Esophagus squamous epithelium (tissue), 5 donors: ENCODE results near the gene HNF4A. TPM values are rescaled to one million over a fixed set of nuclear protein-coding genes. Genes with fewer than 3 reads are reported as not detected.
"Not testable (repeated sequence)": the region's sequence is repeated elsewhere in the genome, so short reads cannot be mapped to it uniquely, and the experiment has no call there.

ENCODE experiments used
- DNase-seq: peaks from one replicate; lab custom pipeline; 2025; lab: John Stamatoyannopoulos, UW
- H3K27ac ChIP-seq, 4 donors: fragments of 200-600 bp; sonication (generic); one replicate each; pipeline ENCODE4 v1.5.1; 2016 to 2019; ENCODE audit warnings: mild to moderate bottlenecking in 1 of 4
- H3K27me3 ChIP-seq, 4 donors: fragments of 200-600 bp; sonication (generic); 1 replicate in 3 of 4; 2 replicates in 1 of 4; pipeline versions ENCODE4 v1.5.1 to v1.6.0; 2017 to 2021; ENCODE audit warnings: antibody characterized with exemption in 1 of 4
- H3K36me3 ChIP-seq, 3 donors: fragments of 200-600 bp; sonication (generic); one replicate each; pipeline ENCODE4 v1.5.1; 2016 to 2019
- H3K4me1 ChIP-seq, 3 donors: fragments of 200-600 bp; sonication (generic); one replicate each; pipeline ENCODE4 v1.5.1; 2017 to 2019
- H3K4me3 ChIP-seq, 4 donors: fragments of 200-600 bp; sonication (generic); 1 replicate in 3 of 4; 2 replicates in 1 of 4; pipeline ENCODE4 v1.5.1; 2016 to 2019; ENCODE audit warnings: mild to moderate bottlenecking in 2 of 4, moderate library complexity in 1 of 4
- H3K9me3 ChIP-seq, 3 donors: fragments of 200-600 bp; sonication (generic); one replicate each; pipeline ENCODE4 v1.5.1; 2016 to 2019
- POLR2A ChIP-seq, 4 donors: fragments of 450-650 bp; IDR thresholded peaks; one replicate each; pipeline ENCODE4 v1.6.1; 2017; ENCODE audit warnings: antibody characterized with exemption in 4 of 4, mild to moderate bottlenecking in 4 of 4, moderate library complexity in 3 of 4
- WGBS, 2 donors: methylation state at CpG; one replicate each; pipeline ENCODE4 v1.1.5; 2018; 5-methylcytosine and 5-hydroxymethylcytosine counted together
- intact Hi-C: fragments of 100-400 bp; cut with DNase I; formaldehyde crosslinking; loops from one replicate; pipeline ENCODE4 v1.15.0; 2022
- total RNA-seq, 4 donors: library from RNA; depleted of rRNA; stranded (reverse); fragments of >200 nt; gene quantifications; one replicate each; pipeline ENCODE4 v1.1.0, GENCODE V29; 2016
- TF ChIP-seq, protein P1 (sequence below), 6 experiments: fragments of 450-650 bp in 4 of 6; fragments of 200-600 bp in 2 of 6; sonication (generic) in 2 of 6; IDR thresholded peaks; one replicate each; pipeline ENCODE4 v1.5.1; 2016 to 2019; ENCODE audit warnings: antibody characterized with exemption in 6 of 6, mild to moderate bottlenecking in 4 of 6, moderate library complexity in 4 of 6
- donor health status: DM: yes; HTN: yes; CAD: no.

The HNF4A gene
- total RNA-seq, 4 donors from 2014 or later: not detected

DNA sequence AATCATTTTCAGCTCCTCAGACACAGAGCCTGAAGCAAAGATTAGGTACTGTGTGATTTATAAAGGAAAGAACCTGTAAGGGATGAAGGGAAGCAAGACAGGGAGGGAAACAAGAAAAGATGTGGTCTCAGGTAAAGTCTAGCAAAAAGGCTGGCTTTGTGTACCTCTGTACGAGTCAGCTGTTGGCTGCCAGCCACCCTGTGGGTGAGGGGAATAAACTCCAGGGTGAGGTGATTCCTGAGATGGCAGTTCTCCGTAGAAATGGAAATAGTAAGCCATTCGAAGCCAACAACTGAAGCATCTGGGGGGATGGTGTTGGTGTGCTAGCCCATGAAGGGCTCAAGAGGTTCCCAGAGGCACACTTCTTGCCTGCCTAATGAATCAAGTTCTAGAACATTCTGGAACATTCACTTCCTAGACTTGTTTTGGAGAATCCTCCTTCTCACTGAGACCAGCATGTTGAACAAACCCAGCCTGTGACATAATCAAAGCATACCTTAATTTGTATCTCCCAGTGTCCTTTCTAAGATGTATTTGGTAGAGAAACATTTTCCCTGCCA lies 109.6 kb downstream of the HNF4A start:
- Histone ChIP-seq H3K4me3 (no peak overlapping the region), H3K27ac (no peak overlapping the region), H3K4me1 (no peaks in the 10 kb centered on the region), H3K9me3 (no peaks in the 10 kb centered on the region), H3K36me3 (no peaks in the 10 kb centered on the region), H3K27me3 (no peaks in the 10 kb centered on the region)
- intact Hi-C loops: loop anchor here (10.0 kb wide), 2 partner anchors 70 to 250 kb away; partner anchors contain the start of gene OSER1
- DNase-seq: no peak
- 49 to 50% methylated on average over 3 of the region's 3 CpGs for WGBS, 2 donors
- TF ChIP-seq POLR2A (IDR thresholded peaks at IDR 0.05): no peak
- TF ChIP-seq, protein P1, sequence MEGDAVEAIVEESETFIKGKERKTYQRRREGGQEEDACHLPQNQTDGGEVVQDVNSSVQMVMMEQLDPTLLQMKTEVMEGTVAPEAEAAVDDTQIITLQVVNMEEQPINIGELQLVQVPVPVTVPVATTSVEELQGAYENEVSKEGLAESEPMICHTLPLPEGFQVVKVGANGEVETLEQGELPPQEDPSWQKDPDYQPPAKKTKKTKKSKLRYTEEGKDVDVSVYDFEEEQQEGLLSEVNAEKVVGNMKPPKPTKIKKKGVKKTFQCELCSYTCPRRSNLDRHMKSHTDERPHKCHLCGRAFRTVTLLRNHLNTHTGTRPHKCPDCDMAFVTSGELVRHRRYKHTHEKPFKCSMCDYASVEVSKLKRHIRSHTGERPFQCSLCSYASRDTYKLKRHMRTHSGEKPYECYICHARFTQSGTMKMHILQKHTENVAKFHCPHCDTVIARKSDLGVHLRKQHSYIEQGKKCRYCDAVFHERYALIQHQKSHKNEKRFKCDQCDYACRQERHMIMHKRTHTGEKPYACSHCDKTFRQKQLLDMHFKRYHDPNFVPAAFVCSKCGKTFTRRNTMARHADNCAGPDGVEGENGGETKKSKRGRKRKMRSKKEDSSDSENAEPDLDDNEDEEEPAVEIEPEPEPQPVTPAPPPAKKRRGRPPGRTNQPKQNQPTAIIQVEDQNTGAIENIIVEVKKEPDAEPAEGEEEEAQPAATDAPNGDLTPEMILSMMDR (IDR thresholded peaks at IDR 0.05): no peak

DNA sequence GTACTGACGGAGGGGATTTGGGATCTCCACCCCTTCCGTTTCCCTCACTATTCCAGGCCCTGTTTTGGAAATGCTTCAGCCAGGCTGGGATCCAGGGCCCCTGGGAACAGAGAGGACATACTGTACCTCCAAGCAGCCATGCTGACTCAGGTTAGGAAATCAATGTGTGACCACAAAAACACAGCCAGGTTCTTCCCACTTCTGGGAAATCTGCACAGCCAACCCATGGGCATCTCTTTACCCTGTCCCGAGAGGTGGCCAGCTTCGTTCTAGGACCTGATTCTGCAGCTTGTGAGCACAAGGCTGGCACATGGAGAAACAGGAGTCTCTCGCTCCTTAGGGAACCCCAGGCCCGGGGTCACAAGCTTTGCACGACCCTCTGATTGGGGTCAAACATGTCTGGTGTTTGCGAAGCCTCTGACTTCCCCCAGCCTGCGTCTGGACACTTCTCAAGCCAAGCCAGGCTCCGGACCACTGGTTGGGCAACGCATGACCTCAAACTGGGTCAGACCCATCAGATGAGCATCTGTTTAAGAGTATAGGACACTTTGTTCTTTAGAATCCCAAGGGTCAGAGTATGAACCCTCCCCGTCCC lies 111.9 kb downstream of the HNF4A start:
- Histone ChIP-seq H3K4me1 (no peaks in the 10 kb centered on the region), H3K36me3 (no peaks in the 10 kb centered on the region), H3K27me3 (no peaks in the 10 kb centered on the region), H3K9me3 (no peaks in the 10 kb centered on the region), H3K27ac (no peak overlapping the region), H3K4me3 (no peak overlapping the region)
- no peak for TF ChIP-seq POLR2A (IDR thresholded peaks at IDR 0.05)
- TF ChIP-seq, protein P1 (IDR thresholded peaks at IDR 0.05): no peak
- WGBS, 2 donors: 69 to 72% methylated on average over 6 to 7 of the region's 12 CpGs
- intact Hi-C loops: loop anchor here (10.0 kb wide), 2 partner anchors 73 to 253 kb away; partner anchors contain the start of gene OSER1
- no peak for DNase-seq

GRCh38 chr20:44468044-44468782 lies 112.7 kb downstream of the HNF4A start:
- no peaks in the 10 kb centered on the region for H3K36me3 ChIP-seq
- H3K4me3 ChIP-seq: no peak overlapping the region
- no peak for DNase-seq
- no peaks in the 10 kb centered on the region for H3K9me3 ChIP-seq
- no peak overlapping the region for H3K27ac ChIP-seq
- no peak for TF ChIP-seq POLR2A (IDR thresholded peaks at IDR 0.05)
- TF ChIP-seq, protein P1 (IDR thresholded peaks at IDR 0.05): no peak
- 91 to 94% methylated on average over 8 of the region's 8 CpGs for WGBS, 2 donors
- H3K4me1 ChIP-seq: no peaks in the 10 kb centered on the region
- H3K27me3 ChIP-seq: no peaks in the 10 kb centered on the region
- intact Hi-C loops: loop anchor here (10.0 kb wide), 2 partner anchors 73 to 253 kb away; partner anchors contain the start of gene OSER1

GRCh38 chr20:44470327-44470726 lies 114.8 kb downstream of the HNF4A start:
- no peaks in the 10 kb centered on the region for H3K27me3 ChIP-seq
- H3K27ac ChIP-seq: no peak overlapping the region
- 40 to 53% methylated on average over 5 of the region's 5 CpGs for WGBS, 2 donors
- H3K36me3 ChIP-seq: no peaks in the 10 kb centered on the region
- no peak for DNase-seq
- intact Hi-C loops: loop anchor here (10.0 kb wide), 1 partner anchor 144 kb away; no protein-coding TSS in a partner anchor
- H3K4me1 ChIP-seq: peaks cover 0 to 4% (median 0%) of the 10 kb centered on the region in 3 donors
- TF ChIP-seq, protein P1 (IDR thresholded peaks at IDR 0.05): no peak
- no peak for TF ChIP-seq POLR2A (IDR thresholded peaks at IDR 0.05)
- no peaks in the 10 kb centered on the region for H3K9me3 ChIP-seq
- H3K4me3 ChIP-seq: no peak overlapping the region

GRCh38 chr20:44471481-44471882 lies 116.0 kb downstream of the HNF4A start:
- WGBS, 2 donors: 58 to 64% methylated on average over 2 of the region's 2 CpGs
- Histone ChIP-seq H3K27me3 (no peaks in the 10 kb centered on the region), H3K4me3 (no peak overlapping the region), H3K4me1 (peaks cover 2 to 14% (median 3%) of the 10 kb centered on the region in 3 donors), H3K27ac (no peak overlapping the region), H3K9me3 (no peaks in the 10 kb centered on the region), H3K36me3 (no peaks in the 10 kb centered on the region)
- no peak for DNase-seq
- TF ChIP-seq POLR2A (IDR thresholded peaks at IDR 0.05): no peak
- TF ChIP-seq, protein P1 (IDR thresholded peaks at IDR 0.05): peak in 2 of 6 experiments; percentile 13 to 35
- intact Hi-C loops: loop anchor here (10.0 kb wide), 1 partner anchor 143 kb away; no protein-coding TSS in a partner anchor

GRCh38 chr20:44472283-44472682 lies 116.8 kb downstream of the HNF4A start:
- not testable (repeated sequence) for H3K36me3 ChIP-seq, H3K27ac ChIP-seq, DNase-seq, H3K4me3 ChIP-seq, H3K9me3 ChIP-seq, H3K27me3 ChIP-seq
- 72 to 79% methylated on average over 9 of the region's 9 CpGs for WGBS, 2 donors
- H3K4me1 ChIP-seq: peaks cover 3 to 22% (median 9%) of the 10 kb centered on the region in 3 donors
- intact Hi-C loops: loop anchor here (10.0 kb wide), 1 partner anchor 143 kb away; no protein-coding TSS in a partner anchor
